Neutrophil (primary cell): ENCODE data around the gene FOSL1.
A peak's percentile ranks its signal among the peaks of the same experiment; 100 is the strongest.

Source experiments
- H3K27ac ChIP-seq: fragments of 200-600 bp; sonication (generic); 2 replicates; pipeline ENCODE4 v1.5.1; 2016; ENCODE audit warnings: mild to moderate bottlenecking, moderate library complexity
- H3K27me3 ChIP-seq: fragments of 200-600 bp; sonication (generic); 2 replicates; pipeline ENCODE4 v1.6.0; 2016; ENCODE audit warnings: mild to moderate bottlenecking
- H3K36me3 ChIP-seq: fragments of 200-600 bp; sonication (generic); 2 replicates; pipeline ENCODE4 v1.5.1; 2017
- H3K4me1 ChIP-seq, 2 experiments: fragments of 200-600 bp in 1 of 2; sonication (generic) in 1 of 2; 1 replicate in 1 of 2; 2 replicates in 1 of 2; pipeline versions ENCODE4 v1.5.1 to v1.6.1; 2013 to 2016; ENCODE audit warnings: low read depth in 1 of 2, low read length in 1 of 2, mild to moderate bottlenecking in 1 of 2, moderate library complexity in 1 of 2; ENCODE audit not compliant: control insufficient read depth in 1 of 2, insufficient read depth in 1 of 2
- H3K4me3 ChIP-seq, 2 experiments: fragments of 200-600 bp in 1 of 2; sonication (generic) in 1 of 2; 1 replicate in 1 of 2; 2 replicates in 1 of 2; pipeline ENCODE4 v1.5.1; 2013 to 2016; ENCODE audit warnings: low read depth in 1 of 2, low read length in 1 of 2, mild to moderate bottlenecking in 1 of 2, moderate library complexity in 1 of 2
- H3K9me3 ChIP-seq: fragments of 200-600 bp; sonication (generic); 2 replicates; pipeline ENCODE4 v1.5.1; 2016
- TF ChIP-seq, protein P1 (sequence below): fragments of 200-600 bp; sonication (generic); IDR thresholded peaks from 2 replicates; pipeline ENCODE4 v1.5.1; 2016; ENCODE audit warnings: antibody characterized with exemption

FOSL1 gene

DNA sequence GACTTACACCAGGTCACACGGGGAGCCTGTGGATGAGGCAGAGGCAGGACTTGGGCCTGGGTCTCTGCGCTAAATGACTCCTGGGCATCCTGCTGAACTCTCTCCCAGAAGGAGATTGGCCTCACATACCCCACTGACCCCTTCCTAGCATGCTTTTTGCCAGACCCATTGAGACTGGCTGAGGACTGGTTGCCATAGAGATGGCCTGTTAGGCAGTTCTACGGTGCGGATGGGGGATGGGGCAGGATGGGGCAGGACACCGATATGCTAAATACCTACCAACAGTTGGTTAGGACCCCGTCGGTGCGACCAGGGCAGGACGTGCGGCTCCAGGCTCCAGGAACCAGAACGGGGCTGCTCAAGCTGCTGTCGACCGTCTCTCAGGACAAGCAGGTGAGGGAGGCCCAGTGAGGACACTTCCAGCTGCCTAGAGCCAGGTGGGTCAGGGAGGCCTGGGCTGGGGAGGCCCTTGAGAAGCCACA lies 45.3 kb upstream of the FOSL1 start, which contains the start of gene TSGA10IP:
Gene TSGA10IP, plus strand, starts transcription at position 51 of the 482 bp plus-strand sequence. Its CDS starts 196 bp downstream, at position 247.
- H3K36me3 ChIP-seq, result no peaks in the 10 kb centered on the region
- no peak within 1 kb of the TSS for H3K4me3 ChIP-seq
- no peak within 1 kb of the TSS for H3K27ac ChIP-seq
- H3K9me3 ChIP-seq, result no peaks in the 10 kb centered on the region
- H3K4me1 ChIP-seq, result peaks cover 11 to 12% of the 10 kb centered on the region in 2 experiments
- TF ChIP-seq, protein P1, sequence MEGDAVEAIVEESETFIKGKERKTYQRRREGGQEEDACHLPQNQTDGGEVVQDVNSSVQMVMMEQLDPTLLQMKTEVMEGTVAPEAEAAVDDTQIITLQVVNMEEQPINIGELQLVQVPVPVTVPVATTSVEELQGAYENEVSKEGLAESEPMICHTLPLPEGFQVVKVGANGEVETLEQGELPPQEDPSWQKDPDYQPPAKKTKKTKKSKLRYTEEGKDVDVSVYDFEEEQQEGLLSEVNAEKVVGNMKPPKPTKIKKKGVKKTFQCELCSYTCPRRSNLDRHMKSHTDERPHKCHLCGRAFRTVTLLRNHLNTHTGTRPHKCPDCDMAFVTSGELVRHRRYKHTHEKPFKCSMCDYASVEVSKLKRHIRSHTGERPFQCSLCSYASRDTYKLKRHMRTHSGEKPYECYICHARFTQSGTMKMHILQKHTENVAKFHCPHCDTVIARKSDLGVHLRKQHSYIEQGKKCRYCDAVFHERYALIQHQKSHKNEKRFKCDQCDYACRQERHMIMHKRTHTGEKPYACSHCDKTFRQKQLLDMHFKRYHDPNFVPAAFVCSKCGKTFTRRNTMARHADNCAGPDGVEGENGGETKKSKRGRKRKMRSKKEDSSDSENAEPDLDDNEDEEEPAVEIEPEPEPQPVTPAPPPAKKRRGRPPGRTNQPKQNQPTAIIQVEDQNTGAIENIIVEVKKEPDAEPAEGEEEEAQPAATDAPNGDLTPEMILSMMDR, result no peak
- H3K27me3 ChIP-seq, result no peaks in the 10 kb centered on the region

DNA sequence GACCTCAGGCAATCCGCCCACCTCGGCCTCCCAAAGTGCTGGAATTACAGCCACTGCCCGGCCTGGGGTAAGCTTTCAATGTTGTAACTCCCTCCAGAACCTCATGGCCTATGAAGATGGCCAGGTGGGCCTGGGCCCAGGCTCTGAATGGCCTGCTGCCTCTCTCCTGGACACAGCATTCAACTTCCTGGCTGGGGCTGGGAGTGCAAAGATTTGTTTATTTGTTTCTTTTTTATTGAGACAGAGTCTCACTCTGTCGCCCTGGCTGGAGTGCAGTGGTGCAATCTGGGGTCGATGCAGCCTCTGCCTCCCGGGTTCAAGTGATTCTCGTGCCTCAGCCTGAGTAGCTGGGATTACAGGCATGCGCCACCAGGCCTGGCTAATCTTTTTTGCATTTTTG lies 44.6 kb upstream of the FOSL1 start:
- no peaks in the 10 kb centered on the region for H3K36me3 ChIP-seq
- peaks cover 11 to 12% of the 10 kb centered on the region in 2 experiments for H3K4me1 ChIP-seq
- no peaks in the 10 kb centered on the region for H3K9me3 ChIP-seq
- TF ChIP-seq, protein P1, result no peak
- H3K4me3 ChIP-seq, result no peak overlapping the region
- no peaks in the 10 kb centered on the region for H3K27me3 ChIP-seq
- no peak overlapping the region for H3K27ac ChIP-seq

DNA sequence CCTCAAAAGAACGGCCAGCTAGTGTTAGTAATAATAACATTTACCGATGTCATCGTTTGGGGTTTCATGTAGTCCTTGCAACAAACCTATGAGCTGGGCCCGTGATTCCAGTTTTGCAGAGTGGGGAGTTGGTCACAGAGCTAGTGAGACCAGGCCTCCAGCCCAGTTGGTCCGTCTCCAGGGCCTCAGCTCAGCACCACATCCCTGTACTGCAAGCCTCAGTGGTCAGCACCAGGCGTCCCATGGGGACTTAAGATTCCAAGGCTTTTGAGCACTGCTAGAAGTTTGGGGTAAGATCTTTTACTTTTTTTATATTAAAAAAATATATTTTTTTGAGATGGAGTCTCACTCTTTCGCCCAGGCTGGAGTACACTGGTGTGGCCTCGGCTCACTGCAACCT lies 44.0 kb upstream of the FOSL1 start:
- Histone ChIP-seq H3K4me1 (peaks cover 11 to 12% of the 10 kb centered on the region in 2 experiments), H3K9me3 (no peaks in the 10 kb centered on the region), H3K27me3 (no peaks in the 10 kb centered on the region), H3K36me3 (no peaks in the 10 kb centered on the region), H3K27ac (no peak overlapping the region), H3K4me3 (no peak overlapping the region)
- TF ChIP-seq, protein P1, result no peak

DNA sequence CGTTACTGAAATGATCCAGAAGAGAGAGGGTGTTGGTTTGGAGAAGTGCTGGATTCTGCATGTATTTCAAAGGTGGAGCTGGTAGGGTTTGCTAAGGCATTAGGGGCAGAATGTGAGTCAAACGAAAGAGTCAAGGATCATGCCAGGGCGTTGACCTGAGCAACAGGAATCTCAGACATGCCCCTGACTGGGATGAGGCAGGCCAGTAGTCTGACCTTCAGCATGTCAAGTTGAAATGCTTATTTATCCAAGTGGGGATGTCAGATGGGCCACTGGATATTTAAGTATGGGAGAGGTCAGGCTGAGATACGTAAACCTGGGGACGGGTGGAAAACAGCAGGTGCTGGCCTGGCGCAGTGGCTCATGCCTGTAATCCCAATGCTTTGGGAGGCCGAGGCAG lies 42.3 kb upstream of the FOSL1 start:
- Histone ChIP-seq H3K27ac (no peak overlapping the region), H3K4me1 (peaks cover 11 to 12% of the 10 kb centered on the region in 2 experiments), H3K9me3 (no peaks in the 10 kb centered on the region), H3K36me3 (no peaks in the 10 kb centered on the region), H3K27me3 (peaks cover 5% of the 10 kb centered on the region), H3K4me3 (no peak overlapping the region)
- TF ChIP-seq, protein P1, result no peak

DNA sequence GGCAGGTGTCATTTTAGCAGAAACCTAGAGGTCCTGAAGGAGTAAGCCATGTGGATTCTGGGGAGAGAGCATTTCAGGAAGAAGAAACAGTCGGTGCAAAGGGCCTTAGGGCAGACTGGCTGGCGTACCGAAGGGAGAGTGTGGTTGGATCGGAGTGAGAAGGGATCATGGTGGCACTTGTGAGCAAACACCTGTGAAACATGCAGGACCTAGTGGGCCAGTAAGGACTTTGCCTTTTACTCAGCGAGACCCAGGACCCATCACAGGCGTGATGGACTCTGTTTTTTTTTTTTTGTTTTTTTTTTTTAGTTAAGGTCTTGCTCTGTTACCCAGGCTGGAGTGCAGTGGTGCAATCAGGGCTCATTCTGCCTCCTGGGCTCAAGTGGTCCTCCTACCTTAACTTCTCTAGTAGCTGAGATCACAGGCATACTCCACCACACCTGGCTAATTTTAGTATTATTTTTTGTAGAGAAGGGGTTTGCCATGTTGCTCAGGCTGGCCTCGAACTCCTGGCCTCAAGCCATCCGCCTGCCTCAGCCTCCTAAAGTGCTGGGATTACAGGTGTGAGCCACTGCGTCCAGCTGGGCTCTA lies 41.6 kb upstream of the FOSL1 start:
- peak overlapping the region; percentile 74 for H3K27ac ChIP-seq
- H3K27me3 ChIP-seq, result peaks cover 6% of the 10 kb centered on the region
- H3K4me1 ChIP-seq, result peaks cover 11 to 12% of the 10 kb centered on the region in 2 experiments
- TF ChIP-seq, protein P1, result no peak
- H3K36me3 ChIP-seq, result no peaks in the 10 kb centered on the region
- H3K4me3 ChIP-seq, result no peak overlapping the region
- no peaks in the 10 kb centered on the region for H3K9me3 ChIP-seq
